H9 (cell line): ENCODE data around the gene FBXO28. TPM values are rescaled to one million over a fixed set of nuclear protein-coding genes. Genes with fewer than 3 reads are reported as not detected.

Source experiments
- DNase-seq: peaks from one replicate; pipeline ENCODE4 v3.0.0-alpha.2; 2017
- H2AFZ ChIP-seq: one replicate; pipeline ENCODE4 v1.6.1; 2013; ENCODE audit warnings: mild to moderate bottlenecking, low read length, control low read depth, moderate library complexity
- H2AK5ac ChIP-seq: 2 replicates; pipeline ENCODE4 v1.6.1; 2013; ENCODE audit warnings: low read length, control low read depth, mixed read lengths; ENCODE audit not compliant: insufficient read length
- H2BK120ac ChIP-seq: one replicate; pipeline ENCODE4 v1.6.1; 2013; ENCODE audit warnings: low read depth, mild to moderate bottlenecking, low read length, control low read depth, inconsistent platforms; ENCODE audit not compliant: poor library complexity, severe bottlenecking
- H2BK12ac ChIP-seq: 2 replicates; pipeline ENCODE4 v1.6.1; 2013; ENCODE audit warnings: low read length, control low read depth, mixed read lengths, low read depth; ENCODE audit not compliant: insufficient read length
- H2BK15ac ChIP-seq: 2 replicates; pipeline ENCODE4 v1.6.1; 2013; ENCODE audit warnings: low read depth, low read length, control low read depth
- H2BK20ac ChIP-seq: one replicate; pipeline ENCODE4 v1.6.1; 2013; ENCODE audit warnings: low read depth, mild to moderate bottlenecking, low read length, control low read depth, inconsistent platforms; ENCODE audit not compliant: poor library complexity, severe bottlenecking
- H2BK5ac ChIP-seq: 2 replicates; pipeline ENCODE4 v1.6.1; 2013; ENCODE audit warnings: low read length, control low read depth, mixed read lengths; ENCODE audit not compliant: insufficient read length
- H3K14ac ChIP-seq: 2 replicates; pipeline ENCODE4 v1.6.1; 2013; ENCODE audit warnings: low read length, control low read depth; ENCODE audit not compliant: insufficient read depth
- H3K18ac ChIP-seq: 2 replicates; pipeline ENCODE4 v1.6.1; 2013; ENCODE audit warnings: low read depth, mild to moderate bottlenecking, mixed read lengths, low read length, control low read depth; ENCODE audit not compliant: insufficient read length
- H3K23ac ChIP-seq: 2 replicates; pipeline ENCODE4 v1.6.1; 2013; ENCODE audit warnings: low read length, control low read depth, mixed read lengths, low read depth; ENCODE audit not compliant: insufficient read length
- H3K23me2 ChIP-seq: 2 replicates; pipeline ENCODE4 v1.6.1; 2013; ENCODE audit warnings: low read depth, mild to moderate bottlenecking, mixed read lengths, low read length, control low read depth; ENCODE audit not compliant: insufficient read length, poor library complexity, severe bottlenecking
- H3K27ac ChIP-seq: 2 replicates; pipeline ENCODE4 v1.5.1; 2013; ENCODE audit warnings: low read length, control low read depth, mixed read lengths, low read depth; ENCODE audit not compliant: insufficient read length
- H3K27me3 ChIP-seq: 2 replicates; pipeline ENCODE4 v1.6.1; 2013; ENCODE audit warnings: low read length, control low read depth, inconsistent platforms; ENCODE audit not compliant: insufficient read depth
- H3K4ac ChIP-seq: 2 replicates; pipeline ENCODE4 v1.6.1; 2013; ENCODE audit warnings: low read depth, mild to moderate bottlenecking, control low read depth, inconsistent platforms, low read length, moderate library complexity
- H3K4me1 ChIP-seq: 2 replicates; pipeline ENCODE4 v1.6.1; 2013; ENCODE audit warnings: low read length, control low read depth, inconsistent platforms; ENCODE audit not compliant: insufficient read depth
- H3K4me2 ChIP-seq: 2 replicates; pipeline ENCODE4 v1.6.1; 2013; ENCODE audit warnings: low read length, control low read depth, mixed read lengths; ENCODE audit not compliant: insufficient read length, insufficient read depth
- H3K56ac ChIP-seq: 2 replicates; pipeline ENCODE4 v1.6.1; 2013; ENCODE audit warnings: low read depth, mild to moderate bottlenecking, mixed read lengths, low read length, control low read depth; ENCODE audit not compliant: insufficient read length
- H3K79me1 ChIP-seq: 2 replicates; pipeline ENCODE4 v1.6.1; 2013; ENCODE audit warnings: low read depth, mild to moderate bottlenecking, moderate library complexity, low read length, control low read depth, inconsistent platforms; ENCODE audit not compliant: insufficient read depth, poor library complexity, severe bottlenecking
- H3K79me2 ChIP-seq: 2 replicates; pipeline ENCODE4 v1.6.1; 2013; ENCODE audit warnings: low read length, control low read depth, inconsistent platforms; ENCODE audit not compliant: insufficient read depth
- H3K9ac ChIP-seq: 2 replicates; pipeline ENCODE4 v1.6.1; 2013; ENCODE audit warnings: low read length, control low read depth, mixed read lengths; ENCODE audit not compliant: insufficient read length; ENCODE audit errors: extremely low read depth
- H3K9me3 ChIP-seq: one replicate; pipeline ENCODE4 v1.6.1; 2013; ENCODE audit warnings: low read depth, low read length, inconsistent platforms; ENCODE audit not compliant: control insufficient read depth
- H3T11ph ChIP-seq: one replicate; pipeline ENCODE4 v1.6.1; 2013; ENCODE audit warnings: mild to moderate bottlenecking, low read length, control low read depth, inconsistent platforms
- H4K20me1 ChIP-seq: one replicate; pipeline ENCODE4 v1.6.1; 2013; ENCODE audit not compliant: control insufficient read depth, insufficient read length, insufficient read depth
- H4K5ac ChIP-seq: 2 replicates; pipeline ENCODE4 v1.6.1; 2013; ENCODE audit warnings: low read depth, mild to moderate bottlenecking, mixed read lengths, low read length, control low read depth; ENCODE audit not compliant: insufficient read length
- H4K8ac ChIP-seq: replicated peaks from 2 replicates; pipeline ENCODE4 v1.6.1; 2013; ENCODE audit warnings: low read length, control low read depth, mixed read lengths, low read depth; ENCODE audit not compliant: insufficient read length
- H4K91ac ChIP-seq: 2 replicates; pipeline ENCODE4 v1.6.1; 2013; ENCODE audit warnings: low read depth, mild to moderate bottlenecking, moderate library complexity, mixed read lengths, low read length, control low read depth; ENCODE audit not compliant: insufficient read length
- H3K27ac Mint-ChIP-seq, 3 experiments: 2 replicates in 2 of 3; 3 replicates in 1 of 3; pipeline ENCODE4 v1.8.0; 2020 to 2021; ENCODE audit warnings: mixed read lengths in 3 of 3, mild to moderate bottlenecking in 1 of 3, moderate library complexity in 1 of 3
- H3K27me3 Mint-ChIP-seq: 2 replicates; pipeline ENCODE4 v1.8.0; 2021; ENCODE audit warnings: low read depth, mild to moderate bottlenecking, moderate library complexity, mixed read lengths
- H3K36me3 Mint-ChIP-seq, 3 experiments: 2 replicates in 2 of 3; 3 replicates in 1 of 3; pipeline ENCODE4 v1.8.0; 2020 to 2021; ENCODE audit warnings: low read depth in 3 of 3, mixed read lengths in 3 of 3; ENCODE audit not compliant: insufficient read depth in 1 of 3
- H3K4me1 Mint-ChIP-seq, 2 experiments: 2 replicates each; pipeline ENCODE4 v1.8.0; 2020; ENCODE audit warnings: mixed read lengths in 2 of 2
- H3K4me3 Mint-ChIP-seq, 2 experiments: 2 replicates in 1 of 2; 3 replicates in 1 of 2; pipeline ENCODE4 v1.8.0; 2020 to 2021; ENCODE audit warnings: mild to moderate bottlenecking in 2 of 2, mixed read lengths in 2 of 2, moderate library complexity in 1 of 2
- H3K9me3 Mint-ChIP-seq, 2 experiments: 2 replicates in 1 of 2; 3 replicates in 1 of 2; pipeline ENCODE4 v1.8.0; 2020; ENCODE audit warnings: mild to moderate bottlenecking in 2 of 2, mixed read lengths in 2 of 2, moderate library complexity in 1 of 2
- CTCF ChIP-seq: fragments of 200-600 bp; sonication (generic); conservative IDR thresholded peaks from 3 replicates; pipeline ENCODE4 v1.8.0; 2021; ENCODE audit warnings: antibody characterized with exemption, mild to moderate bottlenecking
- WGBS: extraction: QIAGEN DNeasy Blood & Tissue Kit; methylation state at CpG from one replicate; pipeline ENCODE4 v1.1.7; 2013; ENCODE audit warnings: missing lambda C conversion rate, low lambda C conversion rate, mixed read lengths; ENCODE audit not compliant: insufficient read length; ENCODE audit errors: extremely low coverage; 5-methylcytosine and 5-hydroxymethylcytosine counted together
- total RNA-seq: library from RNA; stranded (reverse); gene quantifications from 2 replicates; pipeline ENCODE4 v1.2.1, GENCODE V29; 2021

The FBXO28 gene
- total RNA-seq, 1 experiment from 2014 or later: 55.0 TPM

GRCh38 chr1:224118688-224119087 is 4.8 kb downstream of the FBXO28 start:
- Histone ChIP-seq H2BK12ac (no peak overlapping the region), H2AFZ (no peak overlapping the region), H3K14ac (no peak overlapping the region), H4K8ac (no peak overlapping the region), H3K27me3 (no peaks in the 10 kb centered on the region), H3K23ac (no peak overlapping the region), H2BK120ac (no peak overlapping the region), H3K4me2 (no peak overlapping the region), H3K9me3 (no peaks in the 10 kb centered on the region), H3K79me2 (peaks cover 27% of the 10 kb centered on the region; the same call in 1 of the 2 replicates), H2BK15ac (no peak overlapping the region), H4K20me1 (no peaks in the 10 kb centered on the region), H3K4me1 (no peaks in the 10 kb centered on the region), H2AK5ac (no peak overlapping the region), H3K9ac (no peak overlapping the region), H3T11ph (no peak overlapping the region), H3K23me2 (no peaks in the 10 kb centered on the region), H3K79me1 (no peaks in the 10 kb centered on the region), H4K91ac (no peak overlapping the region), H3K27ac (no peak overlapping the region), H3K18ac (no peak overlapping the region), H2BK5ac (no peak overlapping the region), H4K5ac (no peak overlapping the region), H3K56ac (no peak overlapping the region), H3K4ac (no peak overlapping the region), H2BK20ac (no peak overlapping the region)
- Mint-ChIP-seq H3K9me3 (no peaks in the 10 kb centered on the region), H3K27me3 (no peaks in the 10 kb centered on the region), H3K4me3 (no peak overlapping the region), H3K4me1 (peaks cover 16 to 18% of the 10 kb centered on the region in 2 experiments), H3K27ac (no peak overlapping the region), H3K36me3 (peaks cover 5 to 23% (median 13%) of the 10 kb centered on the region in 3 experiments; a peak in 6 of 7 replicates)
- TF ChIP-seq CTCF: no peak
- DNase-seq: no peak
- no CpG with 5 or more reads among the region's 1 CpG for WGBS
